Activated CD4-positive, CD25-positive, alpha-beta regulatory T cell treated with anti-CD3 and anti-CD28 coated beads, Interleukin-2, amount 50 U/mL, for 16 hours (primary cell): ENCODE measurements around the gene NMT1.

ENCODE experiments used
- DNase-seq: peaks from one replicate; pipeline ENCODE4 v3.0.0-alpha.2; 2020; ENCODE audit warnings: low read depth, low spot score

Gene NMT1

DNA sequence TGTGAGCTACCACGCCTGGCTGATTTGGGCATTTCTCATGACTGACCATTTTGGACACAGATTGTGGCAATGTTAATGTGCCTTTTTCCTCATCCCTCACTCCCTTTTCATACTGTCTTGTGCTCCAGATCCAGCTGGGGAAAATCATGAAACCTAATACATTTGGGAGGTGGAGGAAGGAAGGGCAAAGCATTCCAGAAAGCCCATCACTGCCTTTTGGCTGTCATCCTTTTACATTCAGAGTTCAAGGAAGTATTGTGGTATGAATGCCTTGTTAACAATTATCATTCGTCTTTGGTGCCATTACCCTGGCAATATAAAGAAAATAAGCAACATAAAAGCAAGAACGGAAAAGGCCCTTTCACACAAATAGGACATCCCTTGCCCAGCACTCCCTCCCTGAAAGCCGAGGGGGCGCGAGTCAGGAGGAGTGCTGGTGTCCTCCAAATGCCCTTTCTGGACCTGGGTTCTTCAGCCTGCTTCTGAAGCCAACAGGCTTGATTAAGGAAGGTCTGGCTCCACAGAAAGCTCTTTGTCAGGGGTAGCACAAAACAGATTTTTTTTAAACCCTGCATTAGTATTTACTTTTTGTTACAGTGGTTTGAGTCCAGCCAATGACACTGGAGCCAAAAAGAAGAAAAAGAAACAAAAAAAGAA is 20.1 kb downstream of the NMT1 start:
- DNase-seq = no peak

DNA sequence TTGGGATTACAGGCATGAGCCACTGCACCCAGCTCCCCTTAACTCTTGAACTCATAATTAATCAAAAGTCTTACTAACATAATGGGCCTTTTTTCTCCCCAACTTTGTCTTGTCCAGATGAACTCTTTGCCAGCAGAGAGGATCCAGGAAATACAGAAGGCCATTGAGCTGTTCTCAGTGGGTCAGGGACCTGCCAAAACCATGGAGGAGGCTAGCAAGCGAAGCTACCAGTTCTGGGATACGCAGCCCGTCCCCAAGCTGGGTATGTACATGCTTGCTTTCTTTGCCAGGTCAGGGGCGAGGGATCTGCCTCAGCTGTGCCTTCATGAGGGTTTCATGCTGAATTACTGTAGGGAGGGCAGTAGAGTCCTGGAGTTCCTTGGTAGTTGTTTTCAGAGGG is 25.3 kb downstream of the NMT1 start:
- DNase-seq = no peak

DNA sequence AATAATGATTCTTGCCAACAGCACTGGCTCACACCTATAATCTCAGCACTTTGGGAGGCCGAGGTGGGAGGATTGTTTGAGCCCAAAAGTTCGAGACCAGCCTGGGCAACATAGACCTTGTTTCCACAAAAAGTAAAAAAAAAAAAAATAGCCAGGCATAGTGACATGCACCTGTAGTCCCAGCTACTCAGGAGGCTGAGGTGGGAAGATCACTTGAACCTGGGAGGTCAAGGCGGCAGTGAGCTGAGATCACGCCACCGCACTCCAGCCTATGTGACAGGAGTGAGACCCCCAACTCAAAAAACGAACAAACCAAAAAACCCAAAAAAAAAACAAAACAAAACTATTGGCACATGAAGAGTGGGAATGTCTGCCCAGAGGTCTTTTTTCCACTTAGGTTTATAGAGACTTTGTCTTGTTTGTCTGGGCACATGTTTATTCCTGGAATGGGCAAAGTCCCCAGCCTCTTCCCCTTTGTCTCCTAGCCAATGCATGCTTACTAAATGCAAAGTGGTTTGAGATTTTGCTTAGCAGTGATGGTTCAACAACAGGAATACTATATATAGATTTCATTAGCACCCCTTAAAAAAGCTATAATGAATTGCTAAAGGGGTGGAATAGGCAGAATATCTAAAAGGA is 25.9 kb downstream of the NMT1 start:
- no peak for DNase-seq

DNA sequence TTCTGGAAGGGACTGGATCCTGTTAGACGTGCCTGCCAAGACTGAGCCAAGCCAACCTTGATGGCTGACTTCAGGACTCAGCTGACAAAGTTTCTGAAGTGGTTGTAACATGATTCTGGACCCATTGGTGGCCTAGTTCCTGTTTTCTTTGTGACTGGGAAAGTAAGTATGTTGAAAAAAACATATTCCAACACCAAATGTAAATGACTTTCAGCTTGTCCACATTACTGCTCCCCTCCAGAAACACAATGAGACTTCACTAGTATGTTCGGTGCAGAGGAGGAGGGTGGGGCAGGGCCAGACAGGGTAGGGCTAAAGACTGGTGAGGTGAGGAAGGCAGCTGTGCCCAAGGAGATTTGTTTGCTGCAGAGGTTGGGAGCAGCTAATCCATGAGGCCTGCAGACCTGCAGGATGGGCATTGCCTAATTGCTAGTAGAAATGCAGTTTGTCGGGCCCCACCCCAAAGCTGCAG is 26.4 kb downstream of the NMT1 start:
- DNase-seq = no peak

DNA sequence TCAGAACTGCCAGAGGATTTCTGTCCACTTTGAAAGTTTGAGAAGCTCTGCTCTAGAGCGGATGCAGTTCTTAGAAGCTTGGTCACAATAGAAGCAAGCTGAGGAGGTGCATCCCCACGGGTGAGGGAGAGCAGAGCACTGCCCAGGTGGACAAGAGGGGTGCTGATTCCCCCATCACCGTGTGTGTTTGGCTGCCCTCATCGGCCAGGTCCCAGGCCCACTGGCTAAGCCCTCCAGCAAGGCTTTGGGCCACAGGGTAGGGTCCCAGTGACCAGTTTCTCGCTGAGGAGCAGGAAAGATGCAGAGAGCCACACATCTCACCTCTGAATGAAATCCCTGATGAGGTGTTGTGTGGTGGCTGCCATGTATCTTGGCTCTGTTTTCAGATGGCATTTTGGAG is 26.9 kb downstream of the NMT1 start:
- no peak for DNase-seq

DNA sequence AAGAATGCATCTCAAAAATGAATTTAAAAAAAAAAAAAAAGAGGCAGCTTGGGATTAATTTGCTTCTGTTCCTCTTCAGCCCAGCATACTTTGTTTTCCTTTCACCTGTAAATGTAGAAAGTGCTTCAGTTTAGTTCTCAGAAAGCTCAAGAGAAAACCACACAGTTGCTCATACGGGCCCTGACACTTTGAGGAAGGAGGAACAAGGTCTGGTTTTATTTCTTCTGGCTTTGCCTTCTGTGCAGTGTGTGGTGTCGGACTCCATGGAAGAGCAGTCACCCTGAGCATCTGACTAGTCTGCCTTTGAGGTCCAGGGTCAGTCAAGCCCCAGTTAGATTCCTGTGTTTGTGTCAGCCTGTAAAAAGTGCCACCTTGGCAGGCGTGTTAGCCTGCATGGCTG is 27.6 kb downstream of the NMT1 start:
- no peak for DNase-seq

DNA sequence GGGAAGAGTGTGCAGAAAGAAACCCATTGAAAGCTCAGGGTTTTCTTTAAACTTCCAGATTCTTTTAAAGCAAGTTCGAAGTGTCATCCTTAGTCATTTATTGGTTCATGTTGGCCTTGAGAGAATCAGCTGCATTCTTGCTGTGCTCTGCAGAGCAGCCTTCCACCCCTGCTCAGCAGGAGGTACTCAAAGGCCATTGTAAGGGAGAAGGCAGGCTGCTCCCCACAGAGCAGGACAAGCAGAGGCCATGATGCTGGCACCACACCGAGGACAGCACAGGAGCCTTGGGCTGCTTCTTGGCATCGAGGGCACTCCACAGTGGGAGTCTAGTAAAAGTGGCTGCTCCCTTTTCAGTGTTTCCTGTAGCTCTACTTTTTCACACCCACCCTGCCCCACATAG is 29.6 kb downstream of the NMT1 start:
- no peak for DNase-seq

DNA sequence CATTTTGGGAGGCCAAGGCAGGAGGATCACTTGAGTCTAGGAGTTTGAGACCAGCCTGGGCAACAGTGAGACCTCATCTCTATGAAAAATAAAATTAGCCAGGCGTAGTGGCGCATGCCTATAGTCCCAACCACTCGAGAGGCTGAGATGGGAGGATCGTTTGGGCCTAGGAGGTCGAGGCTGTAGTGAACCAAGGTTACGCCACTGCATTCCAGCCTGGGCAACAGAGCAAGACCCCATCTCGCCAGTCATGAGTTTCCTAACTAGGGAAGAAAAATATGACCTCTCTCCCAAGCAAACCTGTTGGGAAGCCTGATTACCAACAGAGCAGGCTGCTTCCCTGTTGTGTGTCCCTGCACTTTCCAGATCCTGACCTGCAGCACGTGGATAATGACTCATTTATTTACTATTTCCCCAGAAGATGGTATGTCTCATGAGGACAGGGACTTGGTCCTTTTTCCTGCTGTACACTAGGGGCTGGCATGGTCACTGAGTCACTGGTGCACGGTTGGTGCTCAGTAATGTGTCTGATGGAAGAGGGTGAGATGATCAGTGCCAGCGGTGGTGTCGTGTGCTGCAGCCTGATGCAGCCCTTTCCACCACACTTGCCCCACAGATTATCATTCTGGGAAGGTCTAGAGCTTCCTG is 30.8 kb downstream of the NMT1 start:
- no peak for DNase-seq

DNA sequence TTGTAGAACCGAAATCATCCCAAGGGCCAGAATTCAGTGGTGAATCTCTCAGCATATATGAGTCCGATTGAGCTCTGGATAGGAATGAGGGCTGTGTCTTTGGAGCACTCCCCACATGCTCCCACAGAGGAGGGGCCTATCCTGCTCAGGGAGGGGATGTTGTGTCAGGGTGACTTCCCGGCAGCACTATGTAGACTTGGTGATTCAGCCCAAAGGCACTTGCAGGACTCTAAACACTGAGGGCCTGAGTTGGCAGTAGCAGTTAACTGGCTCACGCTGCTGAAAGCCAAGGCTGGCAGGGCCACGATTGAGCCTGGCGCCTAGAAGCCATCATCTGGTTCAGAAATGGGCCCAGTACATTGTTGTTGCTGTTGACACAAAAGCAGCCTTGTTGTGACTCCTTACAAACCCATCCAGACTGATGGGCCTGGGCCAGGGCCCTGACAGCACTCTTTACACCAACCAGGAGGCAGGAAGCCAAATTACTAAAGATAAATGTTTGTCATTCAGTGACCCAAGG is 31.9 kb downstream of the NMT1 start:
- no peak for DNase-seq

DNA sequence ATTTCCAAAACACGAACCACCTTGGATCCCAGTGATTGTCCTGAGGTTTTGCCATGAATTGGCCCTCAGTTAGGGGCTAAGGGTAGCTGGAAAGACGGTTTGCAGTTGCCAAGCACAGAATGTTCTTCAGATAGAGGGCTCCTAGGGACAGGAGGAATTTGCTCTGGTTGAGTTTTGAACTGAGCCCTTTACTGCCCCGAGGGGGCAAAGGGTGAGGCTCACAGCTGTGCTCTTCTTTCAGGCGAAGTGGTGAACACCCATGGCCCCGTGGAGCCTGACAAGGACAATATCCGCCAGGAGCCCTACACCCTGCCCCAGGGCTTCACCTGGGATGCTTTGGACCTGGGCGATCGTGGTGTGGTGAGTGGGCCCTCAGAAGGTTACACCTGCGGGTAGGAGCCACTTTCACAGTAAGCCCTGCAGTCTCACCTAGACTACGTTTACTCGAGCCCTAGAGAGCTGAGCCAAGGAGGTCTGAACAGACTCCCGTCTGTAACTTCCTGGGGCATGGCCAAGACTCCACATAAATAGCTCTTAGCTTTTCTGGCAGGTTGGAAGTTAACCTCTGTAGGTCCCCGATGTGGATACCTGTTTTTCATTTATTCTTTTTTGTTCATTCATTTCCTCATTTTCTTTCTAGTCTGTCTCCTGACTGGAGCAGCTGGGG is 32.5 kb downstream of the NMT1 start:
- DNase-seq = no peak

DNA sequence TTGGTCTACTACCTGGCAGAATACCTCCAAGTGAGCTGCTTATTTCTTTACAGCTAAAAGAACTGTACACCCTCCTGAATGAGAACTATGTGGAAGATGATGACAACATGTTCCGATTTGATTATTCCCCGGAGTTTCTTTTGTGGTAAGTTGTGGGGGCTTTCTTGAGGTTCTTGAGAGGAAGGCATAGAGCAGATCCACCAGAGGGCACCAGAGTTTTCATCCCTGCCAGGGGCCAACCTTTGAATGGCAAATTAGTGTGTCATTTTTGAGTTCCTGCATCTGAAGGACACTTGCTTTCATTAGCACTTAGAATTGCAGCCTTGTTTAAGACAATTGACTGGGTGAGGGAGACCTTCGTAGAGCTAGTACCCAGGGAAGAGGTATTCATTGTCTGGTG is 35.0 kb downstream of the NMT1 start:
- DNase-seq = no peak

DNA sequence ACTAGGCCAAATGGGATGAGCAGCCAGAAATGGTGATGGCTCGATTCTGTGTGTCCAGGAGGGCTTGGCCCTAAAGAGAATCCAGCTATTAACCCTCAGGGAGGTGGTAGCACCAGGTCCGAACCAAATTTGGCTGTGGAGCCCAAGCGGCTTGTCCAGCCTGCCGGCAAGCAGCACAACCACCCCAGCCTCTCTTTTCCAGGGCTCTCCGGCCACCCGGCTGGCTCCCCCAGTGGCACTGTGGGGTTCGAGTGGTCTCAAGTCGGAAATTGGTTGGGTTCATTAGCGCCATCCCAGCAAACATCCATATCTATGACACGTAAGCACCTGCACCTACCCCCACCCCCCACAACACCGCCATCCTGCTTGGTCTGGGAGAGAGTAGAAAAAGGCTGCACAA is 35.8 kb downstream of the NMT1 start:
- DNase-seq = no peak

DNA sequence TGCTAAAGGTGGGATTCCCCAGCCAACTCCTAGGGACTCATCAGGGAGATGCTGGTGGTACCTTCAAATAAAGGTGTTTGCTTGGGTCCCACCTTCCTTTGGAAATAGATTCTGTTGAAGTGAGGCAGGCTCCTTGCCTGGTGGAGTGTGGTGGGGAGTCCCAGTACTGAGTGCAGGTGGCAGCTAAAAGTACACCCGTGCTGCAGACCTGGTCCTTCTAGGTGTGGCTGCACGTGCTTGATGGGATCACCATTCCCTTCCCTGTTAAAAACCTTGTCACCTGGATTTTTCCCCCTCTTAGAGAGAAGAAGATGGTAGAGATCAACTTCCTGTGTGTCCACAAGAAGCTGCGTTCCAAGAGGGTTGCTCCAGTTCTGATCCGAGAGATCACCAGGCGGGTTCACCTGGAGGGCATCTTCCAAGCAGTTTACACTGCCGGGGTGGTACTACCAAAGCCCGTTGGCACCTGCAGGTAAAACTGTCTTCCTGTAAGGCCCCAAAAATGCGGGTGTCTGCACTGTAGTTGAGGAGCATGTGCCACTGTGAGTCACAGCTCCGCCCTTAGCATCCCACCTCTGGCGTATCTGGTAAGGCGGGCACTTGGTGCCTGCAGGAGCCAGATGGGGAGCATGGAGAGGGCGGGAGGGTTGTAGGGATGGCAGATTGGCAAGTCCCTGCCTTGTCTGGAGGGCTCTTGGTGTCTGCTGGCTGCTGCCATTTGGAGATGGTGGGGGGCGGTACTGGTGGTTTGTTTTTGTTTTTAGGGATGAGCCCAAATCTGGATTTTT is 37.2 kb downstream of the NMT1 start:
- no peak for DNase-seq

DNA sequence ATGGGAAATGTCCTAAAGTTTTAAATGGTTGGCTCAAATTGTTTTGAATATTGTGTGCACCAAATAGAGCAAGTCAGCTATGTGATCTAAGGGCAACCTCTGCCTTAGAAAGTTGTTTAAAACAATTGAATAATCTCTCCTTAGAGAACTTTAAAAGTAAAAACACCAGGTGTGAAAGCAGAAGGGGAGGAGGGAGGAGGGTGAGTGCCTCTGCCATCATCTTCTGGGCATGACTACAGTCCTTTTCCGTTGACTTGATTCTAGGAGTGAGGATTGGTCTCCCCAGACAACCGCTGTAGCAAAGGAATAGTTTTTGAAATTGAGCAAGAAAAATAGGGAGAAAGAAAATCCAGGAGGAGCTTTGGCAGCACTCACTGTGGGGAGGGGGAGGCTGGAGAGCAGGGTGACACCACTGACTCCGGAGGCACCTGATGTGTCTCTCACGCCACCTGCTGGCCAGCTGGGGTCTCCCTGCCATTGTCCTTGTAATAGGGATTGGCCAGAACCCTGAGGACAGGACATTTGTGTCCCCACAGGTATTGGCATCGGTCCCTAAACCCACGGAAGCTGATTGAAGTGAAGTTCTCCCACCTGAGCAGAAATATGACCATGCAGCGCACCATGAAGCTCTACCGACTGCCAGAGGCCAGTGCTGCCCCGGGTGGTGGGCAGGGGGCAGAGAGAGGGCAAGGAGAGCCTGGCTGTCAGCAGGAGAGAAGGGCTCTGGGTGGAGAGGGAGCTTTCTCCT is 37.9 kb downstream of the NMT1 start:
- peak; percentile 35 for DNase-seq

DNA sequence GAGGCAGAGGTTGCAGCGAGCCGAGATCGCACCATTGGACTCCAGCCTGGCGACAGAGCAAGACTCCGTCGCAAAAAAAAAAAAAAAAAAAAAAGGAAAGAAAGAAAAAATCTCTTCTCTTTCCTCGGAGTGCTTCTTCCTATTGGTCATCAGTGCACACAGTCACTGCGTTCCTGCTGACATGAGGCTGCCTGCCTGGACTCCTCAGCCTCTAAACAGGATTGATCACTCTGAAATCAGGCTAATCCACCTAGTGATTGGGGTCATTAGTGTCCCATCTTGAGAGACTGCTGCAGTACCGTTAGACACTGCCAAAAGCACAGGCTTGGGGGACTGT is 40.4 kb downstream of the NMT1 start:
- DNase-seq = no peak

DNA sequence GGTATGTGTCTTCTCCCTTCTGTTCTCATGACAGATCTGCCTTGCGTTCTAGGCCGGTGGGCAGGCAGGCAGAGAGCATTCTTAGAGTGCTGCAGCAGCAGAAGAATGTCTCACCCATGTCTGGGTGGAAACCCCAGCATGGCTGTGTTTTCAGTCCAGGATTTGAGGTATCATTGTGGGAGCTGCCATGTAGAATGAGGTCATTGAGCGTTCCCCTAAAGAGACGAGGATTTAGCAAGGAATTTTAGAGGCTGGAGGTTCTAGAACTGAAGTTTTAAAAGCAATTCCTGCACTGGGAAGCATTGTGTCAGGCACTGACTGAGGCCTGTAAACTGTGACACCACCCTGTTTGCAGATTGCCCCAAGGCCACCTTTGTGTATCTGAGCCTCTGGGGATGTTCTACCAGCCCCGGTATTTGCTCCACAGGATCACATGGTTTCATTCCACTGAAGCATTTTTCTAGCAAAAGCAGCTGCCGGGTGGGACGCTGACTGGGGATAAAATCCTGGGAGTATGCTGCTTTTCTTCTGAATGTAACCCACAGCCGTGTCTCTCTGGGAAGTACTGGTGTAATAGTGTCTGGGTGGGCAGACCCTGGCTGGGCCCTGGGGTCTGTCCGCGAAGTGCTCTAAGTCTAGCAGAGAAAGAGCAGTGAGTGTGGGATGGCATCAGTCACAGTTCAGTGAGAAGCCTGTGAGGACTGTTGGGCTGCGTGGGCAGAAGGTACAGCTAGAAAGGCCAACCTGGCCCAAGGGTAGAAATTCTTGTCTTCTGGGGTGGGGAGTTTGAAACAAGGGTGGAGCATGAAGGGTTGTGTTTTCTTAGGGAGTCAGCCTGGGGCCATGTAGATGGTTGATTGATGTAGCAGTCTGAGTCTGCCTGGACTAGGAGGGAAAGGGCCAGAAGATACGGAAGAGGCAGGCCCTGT is 41.0 kb downstream of the NMT1 start:
- DNase-seq = no peak

DNA sequence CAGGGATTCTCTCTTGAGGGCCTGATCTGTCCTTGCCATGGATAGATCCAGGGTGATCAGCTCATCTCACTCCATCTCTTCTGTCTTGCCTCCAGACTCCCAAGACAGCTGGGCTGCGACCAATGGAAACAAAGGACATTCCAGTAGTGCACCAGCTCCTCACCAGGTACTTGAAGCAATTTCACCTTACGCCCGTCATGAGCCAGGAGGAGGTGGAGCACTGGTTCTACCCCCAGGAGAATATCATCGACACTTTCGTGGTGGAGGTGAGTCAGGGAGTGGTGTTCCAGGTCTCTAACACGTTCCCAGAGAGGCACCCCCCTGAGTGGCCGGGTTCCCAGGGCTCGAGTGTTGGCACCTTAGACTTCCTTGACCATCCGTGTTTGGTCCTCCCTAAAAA is 41.7 kb downstream of the NMT1 start:
- no peak for DNase-seq

DNA sequence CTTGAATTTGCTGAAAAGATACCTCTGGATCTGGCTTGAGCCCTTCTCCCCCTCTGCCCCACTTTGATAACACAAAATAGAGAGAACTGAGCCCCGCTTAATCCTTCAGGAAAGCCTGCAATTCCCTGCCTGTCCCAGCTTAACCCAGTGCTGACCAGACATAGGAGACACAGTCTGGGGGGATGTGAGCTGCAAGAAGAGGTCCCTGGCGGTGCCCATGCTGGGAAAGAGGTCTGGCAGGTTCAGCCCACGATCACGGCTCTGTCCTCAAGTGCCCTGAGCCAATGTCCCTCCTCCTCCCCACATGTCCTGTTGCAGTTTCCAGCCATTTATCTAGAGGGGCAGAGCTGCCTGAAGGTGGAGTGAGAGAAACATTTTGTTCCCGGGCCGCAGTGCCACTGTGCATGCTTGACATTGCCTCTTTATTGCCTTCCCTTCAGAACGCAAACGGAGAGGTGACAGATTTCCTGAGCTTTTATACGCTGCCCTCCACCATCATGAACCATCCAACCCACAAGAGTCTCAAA is 42.2 kb downstream of the NMT1 start:
- no peak for DNase-seq

DNA sequence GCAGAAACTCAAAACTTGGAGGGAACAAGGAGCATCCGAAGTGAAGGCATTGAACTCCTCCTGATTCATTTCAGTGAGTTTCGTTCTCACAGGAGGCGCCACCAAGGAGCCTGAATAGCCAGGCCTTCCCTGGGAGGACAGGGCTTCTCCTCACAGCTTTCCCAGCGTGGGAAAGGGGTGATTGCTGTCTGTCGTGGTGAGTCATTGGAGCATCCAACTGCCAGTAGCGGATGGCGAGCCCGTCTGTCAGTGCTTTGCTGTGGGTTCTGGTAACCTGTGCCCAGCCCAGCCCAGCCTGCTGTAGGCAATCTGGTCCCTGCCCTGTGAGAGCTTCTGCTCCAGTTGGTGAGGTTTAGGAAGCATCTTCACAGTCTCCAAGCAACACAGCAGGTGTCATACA is 42.9 kb downstream of the NMT1 start:
- no peak for DNase-seq

DNA sequence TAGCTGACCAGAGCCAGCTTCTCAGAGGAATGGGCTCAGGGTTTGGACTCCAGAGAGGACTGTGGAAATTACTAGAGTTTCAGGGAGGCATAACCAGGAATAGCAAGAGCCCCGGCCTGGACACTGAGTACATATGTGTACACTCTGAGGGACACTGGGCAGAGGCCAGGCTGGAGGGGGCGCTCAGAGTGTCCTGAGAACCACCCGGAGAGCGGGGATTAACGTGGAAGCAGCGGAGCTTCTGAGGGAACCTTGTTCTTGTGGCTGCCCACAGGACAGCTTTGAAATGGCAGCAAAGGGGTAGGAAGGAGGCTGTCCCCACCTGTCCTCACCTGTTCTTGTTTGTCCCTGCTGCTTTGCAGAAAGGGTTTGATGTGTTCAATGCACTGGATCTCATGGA is 43.4 kb downstream of the NMT1 start:
- no peak for DNase-seq
